GM15510 (cell line): ENCODE measurements around the gene FRMD4A.

Experiments used
- POLR2A ChIP-seq: IDR thresholded peaks from 3 replicates; pipeline ENCODE4 v1.6.1; 2011; ENCODE audit warnings: borderline replicate concordance; ENCODE audit not compliant: insufficient read length; ENCODE audit errors: extremely low read depth

Gene FRMD4A

GRCh38 chr10:13938950-13939349 is 391.8 kb downstream of the FRMD4A start:
- TF ChIP-seq POLR2A: no peak

GRCh38 chr10:13936826-13937225 is 393.9 kb downstream of the FRMD4A start:
- TF ChIP-seq POLR2A: no peak

GRCh38 chr10:13930120-13930519 is 400.6 kb downstream of the FRMD4A start:
- no peak for TF ChIP-seq POLR2A

GRCh38 chr10:13928451-13928850 is 402.3 kb downstream of the FRMD4A start:
- TF ChIP-seq POLR2A: no peak

GRCh38 chr10:13925971-13926780 is 404.5 kb downstream of the FRMD4A start:
- no peak for TF ChIP-seq POLR2A

- no peak for TF ChIP-seq POLR2A
These were observed 406.5 kb downstream of the FRMD4A start for GRCh38 chr10:13924040-13924725.

- TF ChIP-seq POLR2A: no peak
These were observed 408.1 kb downstream of the FRMD4A start for GRCh38 chr10:13922586-13922985.

- TF ChIP-seq POLR2A: no peak
These were observed 408.8 kb downstream of the FRMD4A start for GRCh38 chr10:13921941-13922340.

GRCh38 chr10:13920465-13920864 is 410.3 kb downstream of the FRMD4A start:
- no peak for TF ChIP-seq POLR2A

- TF ChIP-seq POLR2A: no peak
These were observed 410.7 kb downstream of the FRMD4A start for GRCh38 chr10:13920031-13920430.

- TF ChIP-seq POLR2A: no peak
These were observed 412.9 kb downstream of the FRMD4A start for GRCh38 chr10:13917791-13918190.

GRCh38 chr10:13916384-13916947 is 414.3 kb downstream of the FRMD4A start:
- no peak for TF ChIP-seq POLR2A

- no peak for TF ChIP-seq POLR2A
These were observed 415.0 kb downstream of the FRMD4A start for GRCh38 chr10:13915710-13916109.

GRCh38 chr10:13913897-13914296 is 416.8 kb downstream of the FRMD4A start:
- TF ChIP-seq POLR2A: no peak

- TF ChIP-seq POLR2A: no peak
These were observed 418.8 kb downstream of the FRMD4A start for GRCh38 chr10:13911821-13912520.
